Fibroblast of the aortic adventitia (primary cell): ENCODE measurements around the gene WDR37. TPM values are rescaled to one million over a fixed set of nuclear protein-coding genes. Genes with fewer than 3 reads are reported as not detected.

ENCODE experiments used
- DNase-seq: peaks from one replicate; pipeline ENCODE4 v3.0.0-alpha.2; 2010; ENCODE audit warnings: low read depth
- H3K4me3 ChIP-seq: 2 replicates; pipeline ENCODE4 v1.5.1; 2011; ENCODE audit warnings: low read depth, mild to moderate bottlenecking, control low read depth, low read length, moderate library complexity
- total RNA-seq: library from RNA; depleted of rRNA; stranded (reverse); fragments of >200 nt; gene quantifications from 2 replicates; pipeline ENCODE4 v1.2.3, GENCODE V29; 2012; ENCODE audit warnings: low replicate concordance
- TF ChIP-seq, protein P1 (sequence below): IDR thresholded peaks from 2 replicates; pipeline ENCODE4 v1.5.1; 2011; ENCODE audit warnings: mild to moderate bottlenecking, low read length, control low read depth, inconsistent platforms; ENCODE audit not compliant: insufficient read depth

Gene WDR37
- total RNA-seq, 1 donor, result 17.0 TPM

DNA sequence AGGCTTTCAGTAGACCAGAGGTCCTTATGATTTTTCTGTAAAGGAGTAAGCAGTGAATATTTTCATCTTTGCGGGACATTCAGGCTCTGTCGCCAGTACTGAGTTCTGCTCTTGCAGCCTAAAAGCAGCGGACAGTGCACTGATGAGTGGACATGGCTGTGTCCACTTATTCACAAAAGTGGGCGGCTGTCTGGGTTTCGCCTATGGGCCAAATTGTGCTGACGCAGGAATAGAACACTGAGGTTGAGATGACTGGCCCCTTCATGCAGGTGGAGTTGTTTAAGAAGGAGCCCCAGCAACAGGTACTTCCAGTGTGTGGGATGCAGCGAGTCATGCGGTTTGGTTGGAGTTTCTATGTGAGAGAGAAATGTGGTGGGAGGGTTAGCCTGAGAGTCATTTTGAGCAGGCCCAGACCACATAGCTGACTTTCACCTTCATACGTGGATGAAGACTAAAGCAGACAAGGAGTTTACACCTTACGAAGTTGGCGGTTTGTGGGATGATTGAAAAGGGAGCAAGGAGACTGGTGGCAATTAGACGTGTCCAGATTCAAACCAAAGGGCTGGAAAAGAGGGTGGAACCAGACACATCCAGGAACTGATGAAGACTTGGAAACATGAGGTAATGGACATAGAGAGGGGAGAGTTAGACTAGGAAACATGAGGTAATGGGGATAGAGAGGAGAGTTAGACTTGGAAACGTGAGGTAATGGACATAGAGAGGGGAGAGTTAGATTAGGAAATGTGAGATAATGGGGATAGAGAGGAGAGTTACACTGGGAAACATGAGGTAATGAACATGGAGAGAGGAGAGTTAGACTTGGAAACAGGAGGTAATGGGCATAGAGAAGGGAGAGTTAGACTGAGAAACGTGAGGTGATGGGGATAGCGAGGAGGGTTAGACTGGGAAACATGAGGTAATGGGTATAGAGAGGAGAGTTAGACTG lies 38.2 kb downstream of the WDR37 start:
- no peak for DNase-seq
- no peak overlapping the region for H3K4me3 ChIP-seq
- TF ChIP-seq, protein P1, sequence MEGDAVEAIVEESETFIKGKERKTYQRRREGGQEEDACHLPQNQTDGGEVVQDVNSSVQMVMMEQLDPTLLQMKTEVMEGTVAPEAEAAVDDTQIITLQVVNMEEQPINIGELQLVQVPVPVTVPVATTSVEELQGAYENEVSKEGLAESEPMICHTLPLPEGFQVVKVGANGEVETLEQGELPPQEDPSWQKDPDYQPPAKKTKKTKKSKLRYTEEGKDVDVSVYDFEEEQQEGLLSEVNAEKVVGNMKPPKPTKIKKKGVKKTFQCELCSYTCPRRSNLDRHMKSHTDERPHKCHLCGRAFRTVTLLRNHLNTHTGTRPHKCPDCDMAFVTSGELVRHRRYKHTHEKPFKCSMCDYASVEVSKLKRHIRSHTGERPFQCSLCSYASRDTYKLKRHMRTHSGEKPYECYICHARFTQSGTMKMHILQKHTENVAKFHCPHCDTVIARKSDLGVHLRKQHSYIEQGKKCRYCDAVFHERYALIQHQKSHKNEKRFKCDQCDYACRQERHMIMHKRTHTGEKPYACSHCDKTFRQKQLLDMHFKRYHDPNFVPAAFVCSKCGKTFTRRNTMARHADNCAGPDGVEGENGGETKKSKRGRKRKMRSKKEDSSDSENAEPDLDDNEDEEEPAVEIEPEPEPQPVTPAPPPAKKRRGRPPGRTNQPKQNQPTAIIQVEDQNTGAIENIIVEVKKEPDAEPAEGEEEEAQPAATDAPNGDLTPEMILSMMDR, result no peak

DNA sequence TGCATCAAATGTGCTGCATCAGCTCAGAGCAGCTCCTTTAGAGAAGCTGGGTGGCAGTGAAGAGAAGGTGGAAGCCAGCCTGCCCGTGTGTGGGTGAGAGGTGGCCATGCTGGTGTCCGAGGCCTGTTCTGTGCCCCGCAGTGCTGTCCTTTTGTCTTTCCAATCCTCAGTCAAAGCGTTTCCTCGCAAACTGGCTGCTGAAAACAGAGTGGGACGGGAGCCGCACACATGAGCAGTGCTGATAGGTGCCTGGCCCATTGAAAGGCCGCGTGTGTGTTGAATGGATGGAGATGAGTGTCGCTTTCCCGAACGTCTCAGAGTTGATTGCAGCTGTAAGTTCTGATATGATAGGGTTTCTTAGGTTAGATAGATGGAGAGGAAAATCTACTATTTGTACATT lies 39.3 kb downstream of the WDR37 start:
- DNase-seq, result no peak
- H3K4me3 ChIP-seq, result no peak overlapping the region
- TF ChIP-seq, protein P1, result no peak

GRCh38 chr10:1096287-1096889 lies 40.2 kb downstream of the WDR37 start:
- no peak for DNase-seq
- H3K4me3 ChIP-seq, result no peak overlapping the region
- TF ChIP-seq, protein P1, result no peak

DNA sequence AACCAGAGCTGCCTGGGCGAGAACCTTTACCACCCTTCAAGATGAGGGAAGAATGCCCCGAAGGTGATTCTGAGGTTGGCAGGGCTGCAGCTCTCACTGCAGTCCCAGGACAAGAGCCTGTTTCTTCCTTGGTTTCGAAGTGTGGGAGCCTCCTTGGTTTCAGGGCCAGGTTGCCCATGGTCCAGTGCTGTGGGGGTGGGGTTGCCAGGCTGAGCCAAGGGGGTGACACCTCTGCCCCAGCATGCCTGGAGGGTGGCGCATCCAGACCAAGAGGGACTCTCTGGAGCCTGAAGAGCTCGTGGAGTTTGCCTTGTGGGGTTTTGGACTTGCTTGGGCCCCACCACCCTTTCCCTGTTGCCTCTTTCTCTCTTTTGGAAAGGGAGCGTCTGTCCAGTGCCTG lies 41.3 kb downstream of the WDR37 start:
- DNase-seq, result no peak
- no peak overlapping the region for H3K4me3 ChIP-seq
- TF ChIP-seq, protein P1, result no peak

DNA sequence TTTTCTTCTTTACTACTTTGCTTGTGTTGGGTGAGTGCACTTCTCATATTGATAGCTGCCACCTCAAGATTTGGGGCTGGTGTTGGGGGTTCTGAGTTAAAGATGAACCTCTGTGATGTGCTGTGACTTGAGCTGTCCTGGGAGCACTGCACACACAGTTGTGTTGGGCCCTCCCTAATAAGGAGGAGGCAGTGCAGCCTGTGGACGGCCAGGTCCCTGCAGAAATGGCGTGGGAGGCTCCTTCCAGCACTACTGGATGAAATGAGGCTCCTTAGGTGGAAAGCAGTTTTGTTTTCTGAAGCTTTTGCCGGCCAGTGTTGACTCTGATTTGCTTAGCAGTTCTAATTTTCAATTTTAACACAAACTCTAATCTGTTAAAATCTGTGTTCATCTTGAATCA lies 44.0 kb downstream of the WDR37 start:
- TF ChIP-seq, protein P1, result no peak
- DNase-seq, result no peak
- no peak overlapping the region for H3K4me3 ChIP-seq

DNA sequence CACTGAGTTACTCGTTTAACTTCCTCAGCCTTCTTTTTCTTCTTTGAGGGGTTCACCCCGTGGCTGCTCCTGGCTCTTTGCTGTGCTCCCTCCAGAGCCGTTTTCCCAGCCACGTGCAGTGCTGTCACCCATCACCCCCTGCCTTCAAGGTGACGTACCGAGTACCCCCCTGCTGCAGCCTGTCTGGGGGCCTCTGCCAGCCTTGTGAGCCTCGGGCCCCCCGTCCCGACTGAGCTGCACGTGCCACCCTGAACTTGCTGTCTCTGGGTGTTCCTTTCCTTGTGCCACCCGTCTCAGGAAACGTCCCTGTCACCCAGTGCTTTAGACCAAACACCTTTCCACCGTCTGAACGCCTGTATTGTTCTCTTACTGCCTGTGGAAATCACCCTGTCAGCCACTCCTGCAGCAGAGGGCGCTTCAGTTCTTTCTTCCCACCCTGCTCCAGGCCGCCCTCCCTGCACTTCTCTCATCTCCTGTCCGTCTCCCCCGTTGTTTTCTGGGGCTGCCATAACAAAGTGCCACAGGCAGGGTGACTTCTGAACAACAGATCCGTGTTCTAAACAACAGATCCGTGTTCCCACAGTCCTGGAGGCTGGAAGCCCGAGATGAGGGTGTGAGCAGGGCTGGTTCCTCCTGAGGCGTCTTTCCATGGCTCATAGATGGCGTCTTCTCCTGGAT lies 44.6 kb downstream of the WDR37 start:
- TF ChIP-seq, protein P1, result no peak
- DNase-seq, result no peak

More for the DNA sequence above, 44.6 kb downstream of the WDR37 start:
- H3K4me3 ChIP-seq, result no peak overlapping the region
